NB4 (cell line): ENCODE results near the gene PLCH1.

Experiments used
- DNase-seq: peaks from one replicate; pipeline ENCODE4 v3.0.0; 2010; ENCODE audit warnings: low read depth
- H3K4me3 ChIP-seq: one replicate; pipeline ENCODE4 v1.5.1; 2011; ENCODE audit warnings: mild to moderate bottlenecking, low read depth, low read length, moderate library complexity
- CTCF ChIP-seq: IDR thresholded peaks from one replicate; pipeline ENCODE4 v1.5.1; 2012; ENCODE audit warnings: low read depth, low read length
- MAX ChIP-seq: IDR thresholded peaks from 2 replicates; pipeline ENCODE4 v1.6.1; 2011; ENCODE audit warnings: low read depth, low read length
- MYC ChIP-seq: IDR thresholded peaks from 2 replicates; pipeline ENCODE4 v1.6.1; 2011; ENCODE audit warnings: low read depth, low read length
- POLR2A ChIP-seq: IDR thresholded peaks from 2 replicates; pipeline ENCODE4 v1.6.1; 2011; ENCODE audit warnings: mild to moderate bottlenecking; ENCODE audit not compliant: insufficient read length; ENCODE audit errors: extremely low read depth

The PLCH1 gene

DNA sequence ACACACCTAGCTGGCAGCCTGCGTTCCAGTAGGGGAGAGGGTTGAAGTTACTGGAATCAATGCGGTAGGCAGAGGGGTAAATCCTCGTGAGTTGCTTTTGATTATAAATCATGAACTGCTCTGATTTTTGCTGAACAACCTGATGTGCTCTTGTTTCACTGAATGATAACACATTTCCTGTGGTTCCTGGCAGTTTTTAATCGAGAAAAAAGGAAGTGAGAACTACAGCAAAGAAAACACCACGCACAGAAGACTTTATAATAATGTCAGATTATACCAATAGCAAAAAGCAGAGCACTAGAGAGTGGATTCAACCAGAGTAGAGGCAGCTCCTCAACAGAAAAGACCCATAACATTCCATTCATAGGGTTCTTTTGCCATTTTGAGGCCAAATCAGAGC lies 250.5 kb downstream of the PLCH1 start:
- peak; percentile 15 for DNase-seq
- no peak overlapping the region for H3K4me3 ChIP-seq
- TF ChIP-seq POLR2A (no peak), MYC (no peak), CTCF (no peak), MAX (no peak)

- no peak overlapping the region for H3K4me3 ChIP-seq
- TF ChIP-seq MAX, result no peak
- TF ChIP-seq MYC, result no peak
- no peak for TF ChIP-seq POLR2A
- TF ChIP-seq CTCF, result no peak
- DNase-seq, result no peak
These were observed 252.0 kb downstream of the PLCH1 start for GRCh38 chr3:155492841-155493240.

DNA sequence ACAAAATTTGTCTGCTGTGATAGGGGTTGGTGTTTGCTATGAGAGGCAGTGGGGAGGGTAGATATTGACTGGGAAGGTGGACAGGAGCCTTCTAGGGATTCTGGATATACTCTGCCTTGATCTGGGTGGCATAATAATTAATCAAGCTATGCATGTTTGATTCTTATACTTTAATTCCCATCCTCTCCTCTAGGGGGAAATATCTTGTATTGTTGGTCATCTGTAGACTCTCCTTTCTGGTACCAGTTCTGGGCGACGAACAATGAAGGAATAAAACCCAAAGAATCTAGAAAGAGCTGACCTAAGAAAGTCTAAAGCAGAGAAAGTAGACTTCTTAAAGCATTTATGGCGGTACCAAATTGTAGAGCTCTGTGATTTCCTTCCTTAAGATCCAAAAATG lies 253.2 kb downstream of the PLCH1 start:
- no peak overlapping the region for H3K4me3 ChIP-seq
- TF ChIP-seq POLR2A, result no peak
- no peak for TF ChIP-seq CTCF
- TF ChIP-seq MAX, result no peak
- TF ChIP-seq MYC, result no peak
- no peak for DNase-seq

GRCh38 chr3:155488671-155489070 lies 256.2 kb downstream of the PLCH1 start:
- no peak for TF ChIP-seq MAX
- no peak for TF ChIP-seq MYC
- no peak for TF ChIP-seq CTCF
- no peak for TF ChIP-seq POLR2A
- H3K4me3 ChIP-seq, result no peak overlapping the region
- DNase-seq, result no peak

DNA sequence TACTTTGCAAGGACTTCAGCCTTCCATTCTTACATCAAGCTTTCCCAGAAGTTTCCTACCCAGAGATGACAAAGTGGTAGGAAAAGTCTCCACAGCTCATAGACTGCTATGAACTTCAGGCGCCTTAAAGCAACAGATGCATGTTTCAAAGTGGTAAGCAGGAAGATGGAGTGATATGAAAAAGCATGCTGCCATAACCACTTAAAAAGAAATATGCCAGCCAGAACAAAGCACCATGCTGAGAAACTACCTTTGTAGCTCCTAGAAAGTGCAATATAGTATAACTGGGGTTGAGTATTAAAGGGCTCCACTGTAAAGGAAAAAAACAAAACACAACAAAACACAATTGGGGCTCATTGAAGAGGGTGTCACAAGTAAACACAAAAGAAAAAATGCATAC lies 259.0 kb downstream of the PLCH1 start:
- DNase-seq, result no peak
- no peak overlapping the region for H3K4me3 ChIP-seq
- TF ChIP-seq MAX (no peak), CTCF (no peak), MYC (no peak), POLR2A (no peak)

DNA sequence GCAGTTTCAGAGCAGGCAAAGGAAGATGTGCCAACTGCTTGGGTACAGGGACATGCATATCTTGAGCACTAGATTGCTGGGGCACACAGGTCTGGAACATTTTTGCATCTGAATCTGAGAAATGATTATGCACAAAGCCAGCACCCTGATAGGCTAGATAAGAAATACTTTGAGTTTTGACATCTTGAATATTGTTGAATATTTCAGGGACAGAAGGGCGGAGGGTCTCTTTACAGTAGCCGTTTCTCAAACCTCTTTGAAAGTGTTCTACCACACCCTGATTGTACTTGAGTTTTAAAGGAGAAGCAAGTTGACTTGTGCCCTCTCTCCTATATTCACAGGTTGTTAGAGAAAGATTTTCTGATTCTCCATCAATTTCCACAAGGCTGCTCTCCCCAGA lies 263.3 kb downstream of the PLCH1 start:
- TF ChIP-seq MYC (no peak), CTCF (no peak), POLR2A (no peak), MAX (no peak)
- no peak overlapping the region for H3K4me3 ChIP-seq
- no peak for DNase-seq
